HEK293 (cell line): ENCODE measurements around the gene GSPT1.
A peak's percentile ranks its signal among the peaks of the same experiment; 100 is the strongest.

Experiments used
- GLI2 ChIP-seq: fragments of 450-650 bp; formaldehyde crosslinking; IDR thresholded peaks from 2 replicates; pipeline ENCODE4; 2017; ENCODE audit warnings: missing biosample characterization, missing genetic modification characterization, low read depth, borderline replicate concordance
- GLI4 ChIP-seq: fragments of 450-650 bp; formaldehyde crosslinking; IDR thresholded peaks from 2 replicates; pipeline ENCODE4 v1.5.1; 2016; ENCODE audit warnings: missing biosample characterization, missing genetic modification characterization
- GLIS2 ChIP-seq: fragments of 450-650 bp; formaldehyde crosslinking; IDR thresholded peaks from 2 replicates; pipeline ENCODE4 v1.5.1; 2016; ENCODE audit warnings: missing biosample characterization, missing genetic modification characterization
- KLF16 ChIP-seq: fragments of 450-650 bp; formaldehyde crosslinking; IDR thresholded peaks from 2 replicates; pipeline ENCODE4 v1.5.1; 2017; ENCODE audit warnings: missing biosample characterization, missing genetic modification characterization
- KLF8 ChIP-seq: fragments of 450-650 bp; formaldehyde crosslinking; IDR thresholded peaks from 2 replicates; pipeline ENCODE4 v1.5.1; 2016; ENCODE audit warnings: missing biosample characterization, missing genetic modification characterization
- PRDM4 ChIP-seq: fragments of 450-650 bp; formaldehyde crosslinking; IDR thresholded peaks from 2 replicates; pipeline ENCODE4 v1.5.1; 2017; ENCODE audit warnings: missing biosample characterization, missing genetic modification characterization
- ZBTB11 ChIP-seq: fragments of 450-650 bp; formaldehyde crosslinking; conservative IDR thresholded peaks from 2 replicates; pipeline ENCODE4 v1.5.1; 2016; ENCODE audit warnings: low read depth, missing biosample characterization, missing genetic modification characterization
- ZBTB7A ChIP-seq: fragments of 450-650 bp; formaldehyde crosslinking; IDR thresholded peaks from 2 replicates; pipeline ENCODE4 v1.5.1; 2016; ENCODE audit warnings: low read depth, missing biosample characterization, missing genetic modification characterization
- ZFP41 ChIP-seq: fragments of 450-650 bp; formaldehyde crosslinking; IDR thresholded peaks from 2 replicates; pipeline ENCODE4 v1.5.1; 2016; ENCODE audit warnings: missing biosample characterization, missing genetic modification characterization, borderline replicate concordance
- ZNF2 ChIP-seq: fragments of 450-650 bp; formaldehyde crosslinking; IDR thresholded peaks from 2 replicates; pipeline ENCODE4 v1.5.1; 2016; ENCODE audit warnings: missing biosample characterization, missing genetic modification characterization
- ZNF239 ChIP-seq: fragments of 450-650 bp; formaldehyde crosslinking; IDR thresholded peaks from 2 replicates; pipeline ENCODE4 v1.5.1; 2016; ENCODE audit warnings: missing biosample characterization, missing genetic modification characterization
- ZNF311 ChIP-seq: fragments of 450-650 bp; formaldehyde crosslinking; IDR thresholded peaks from 2 replicates; pipeline ENCODE4 v1.5.1; 2017; ENCODE audit warnings: missing biosample characterization, missing genetic modification characterization, borderline replicate concordance
- ZNF335 ChIP-seq: fragments of 450-650 bp; formaldehyde crosslinking; conservative IDR thresholded peaks from 2 replicates; pipeline ENCODE4 v1.5.1; 2016; ENCODE audit warnings: missing biosample characterization, missing genetic modification characterization
- ZNF362 ChIP-seq: fragments of 450-650 bp; formaldehyde crosslinking; IDR thresholded peaks from 2 replicates; pipeline ENCODE4 v1.5.1; 2016; ENCODE audit warnings: missing biosample characterization, missing genetic modification characterization
- ZNF433 ChIP-seq: fragments of 450-650 bp; formaldehyde crosslinking; IDR thresholded peaks from 2 replicates; pipeline ENCODE4 v1.5.1; 2016; ENCODE audit warnings: missing biosample characterization, missing genetic modification characterization, low read depth
- ZNF449 ChIP-seq: fragments of 450-650 bp; formaldehyde crosslinking; IDR thresholded peaks from 2 replicates; pipeline ENCODE4 v1.5.1; 2017; ENCODE audit warnings: missing biosample characterization, mild to moderate bottlenecking, missing genetic modification characterization, moderate library complexity
- ZNF518A ChIP-seq: fragments of 450-650 bp; formaldehyde crosslinking; conservative IDR thresholded peaks from 2 replicates; pipeline ENCODE4 v1.5.1; 2016; ENCODE audit warnings: low read depth, missing biosample characterization, missing genetic modification characterization
- ZNF548 ChIP-seq: fragments of 450-650 bp; formaldehyde crosslinking; IDR thresholded peaks from 2 replicates; pipeline ENCODE4 v1.5.1; 2016; ENCODE audit warnings: missing biosample characterization, missing genetic modification characterization
- ZNF561 ChIP-seq: fragments of 450-650 bp; IDR thresholded peaks from 2 replicates; pipeline ENCODE4 v1.5.1; 2018; ENCODE audit warnings: missing biosample characterization, missing genetic modification characterization, borderline replicate concordance
- ZNF580 ChIP-seq: fragments of 450-650 bp; formaldehyde crosslinking; IDR thresholded peaks from 2 replicates; pipeline ENCODE4 v1.5.1; 2016; ENCODE audit warnings: missing biosample characterization, missing genetic modification characterization
- ZNF585B ChIP-seq: fragments of 450-650 bp; formaldehyde crosslinking; IDR thresholded peaks from 2 replicates; pipeline ENCODE4 v1.5.1; 2016; ENCODE audit warnings: missing biosample characterization, missing genetic modification characterization
- ZNF670 ChIP-seq: fragments of 450-650 bp; formaldehyde crosslinking; IDR thresholded peaks from 2 replicates; pipeline ENCODE4 v1.5.1; 2016; ENCODE audit warnings: missing biosample characterization, missing genetic modification characterization, low read depth
- ZSCAN18 ChIP-seq: fragments of 450-650 bp; formaldehyde crosslinking; IDR thresholded peaks from 2 replicates; pipeline ENCODE4 v1.5.1; 2016; ENCODE audit warnings: missing biosample characterization, missing genetic modification characterization

GSPT1 gene

GRCh38 chr16:11915644-11916523 lies at the start of gene GSPT1 (continued):
- 0 out of 2 replicates have a peak, but pooled peaks have one; percentile 14 for TF ChIP-seq PRDM4 (tag by site-specific recombination)
- no peak for TF ChIP-seq GLI2
- peak; percentile 89; the same call in 1 of the 2 replicates for TF ChIP-seq ZNF561
- TF ChIP-seq ZNF335 (tag by site-specific recombination) = peak; percentile 90
- TF ChIP-seq ZFP41 (tag by site-specific recombination) = no peak
- peak; percentile 60 for TF ChIP-seq ZNF518A (tag by site-specific recombination)
- no peak for TF ChIP-seq ZNF239 (tag by site-specific recombination)
- TF ChIP-seq ZNF580 (tag by site-specific recombination) = peak; percentile 99
- TF ChIP-seq GLI4 (tag by site-specific recombination) = no peak
- TF ChIP-seq ZBTB11 (tag by site-specific recombination) = peak; percentile 95
- TF ChIP-seq ZNF362 (tag by site-specific recombination) = no peak
- TF ChIP-seq ZNF2 = peak; percentile 98
- peak; percentile 68; the same call in 1 of the 2 replicates for TF ChIP-seq ZNF449 (tag by site-specific recombination)
- no peak for TF ChIP-seq ZNF670
- TF ChIP-seq ZSCAN18 (tag by site-specific recombination) = no peak
- TF ChIP-seq ZNF585B (tag by site-specific recombination) = no peak
- peak; percentile 96 for TF ChIP-seq ZBTB7A (tag by site-specific recombination)
- TF ChIP-seq GLIS2 (tag by site-specific recombination) = peak; percentile 99
- no peak for TF ChIP-seq ZNF311 (tag by site-specific recombination)
- TF ChIP-seq KLF16 (tag by site-specific recombination) = peak; percentile 99
- TF ChIP-seq ZNF433 (tag by site-specific recombination) = no peak
- TF ChIP-seq ZNF548 (tag by site-specific recombination) = no peak
- TF ChIP-seq KLF8 (tag by site-specific recombination) = peak; percentile 100
